H1 (cell line): Measurements from ENCODE around the gene CDR2L. TPM values are rescaled to one million over a fixed set of nuclear protein-coding genes. Genes with fewer than 3 reads are reported as not detected.

ENCODE experiments used
- CTCF ChIA-PET: fragments of 300-600 bp; sonication (Branson Sonifier 250); formaldehyde crosslinking; loops from one replicate; lab custom pipeline; 2021; ENCODE audit not compliant: partially characterized antibody; lab: Charles Lee
- POLR2A ChIA-PET: fragments of 300-600 bp; sonication (Branson Sonifier 250); formaldehyde crosslinking; loops from one replicate; lab custom pipeline; 2021; ENCODE audit warnings: inconsistent platforms; ENCODE audit not compliant: partially characterized antibody; lab: Charles Lee
- DNase-seq, 2 experiments: peaks; one replicate each; pipeline versions ENCODE4 v3.0.0 to v3.0.0-alpha.2; 2010 to 2022; ENCODE audit warnings: low spot score in 2 of 2, low read depth in 1 of 2, mixed read lengths in 1 of 2
- FAIRE-seq: peaks from 2 replicates; lab custom pipeline; 2011; peaks lifted over from hg19 to GRCh38; lab: Jason Lieb, UNC
- H2AFZ ChIP-seq: 2 replicates; pipeline ENCODE4 v1.8.1; 2012; ENCODE audit warnings: low read length, inconsistent platforms
- H2AK5ac ChIP-seq: 2 replicates; pipeline ENCODE4 v1.6.1; 2013; ENCODE audit warnings: low read depth, low read length
- H2BK120ac ChIP-seq: replicated peaks from 2 replicates; pipeline ENCODE3; 2013; ENCODE audit warnings: low read depth, low read length, inconsistent platforms
- H2BK12ac ChIP-seq: 2 replicates; pipeline ENCODE4 v1.6.1; 2013; ENCODE audit warnings: low read depth, low read length
- H2BK15ac ChIP-seq: 2 replicates; pipeline ENCODE4 v1.6.1; 2013; ENCODE audit warnings: low read length
- H2BK20ac ChIP-seq: 2 replicates; pipeline ENCODE4 v1.6.1; 2013; ENCODE audit warnings: low read length
- H2BK5ac ChIP-seq: 2 replicates; pipeline ENCODE4 v1.6.1; 2013; ENCODE audit warnings: low read depth, low read length
- H3K14ac ChIP-seq: 2 replicates; pipeline ENCODE4 v1.6.1; 2013; ENCODE audit warnings: inconsistent platforms; ENCODE audit not compliant: insufficient read length
- H3K18ac ChIP-seq: 2 replicates; pipeline ENCODE4 v1.6.1; 2013; ENCODE audit warnings: low read length; ENCODE audit errors: extremely low read depth
- H3K23ac ChIP-seq: 2 replicates; pipeline ENCODE4 v1.6.1; 2013; ENCODE audit warnings: inconsistent platforms; ENCODE audit not compliant: insufficient read length
- H3K23me2 ChIP-seq: 2 replicates; pipeline ENCODE4 v1.6.1; 2013; ENCODE audit warnings: low read depth, low read length
- H3K27ac ChIP-seq: 2 replicates; pipeline ENCODE4 v1.6.1; 2011; ENCODE audit warnings: low read depth, low read length, inconsistent platforms
- H3K27me3 ChIP-seq, 4 experiments: replicated peaks in 1 of 4; 1 replicate in 1 of 4; 2 replicates in 3 of 4; pipeline versions ENCODE4 v1.6.1 to v1.8.1; 2011 to 2013; ENCODE audit warnings: low read length in 3 of 4, mild to moderate bottlenecking in 3 of 4, inconsistent platforms in 2 of 4, mixed read lengths in 2 of 4, moderate library complexity in 1 of 4; ENCODE audit not compliant: control insufficient read depth in 3 of 4, insufficient read depth in 3 of 4; ENCODE audit errors: extremely low read depth in 1 of 4
- H3K36me3 ChIP-seq, 4 experiments: 2 replicates each; pipeline versions ENCODE4 v1.6.1 to v1.8.1; 2011 to 2013; ENCODE audit warnings: mild to moderate bottlenecking in 4 of 4, low read length in 3 of 4, moderate library complexity in 2 of 4, control low read depth in 1 of 4, inconsistent platforms in 1 of 4; ENCODE audit not compliant: insufficient read depth in 4 of 4, control insufficient read depth in 2 of 4
- H3K4ac ChIP-seq: replicated peaks from 2 replicates; pipeline ENCODE3; 2013; ENCODE audit warnings: low read length, low read depth, mixed read lengths, inconsistent platforms; ENCODE audit not compliant: insufficient read length
- H3K4me1 ChIP-seq, 4 experiments: replicated peaks in 1 of 4; 1 replicate in 1 of 4; 2 replicates in 3 of 4; pipeline versions ENCODE4 v1.6.1 to v1.8.1; 2011 to 2013; ENCODE audit warnings: low read length in 3 of 4, inconsistent platforms in 2 of 4, mixed read lengths in 1 of 4; ENCODE audit not compliant: insufficient read depth in 4 of 4, control insufficient read depth in 3 of 4
- H3K4me2 ChIP-seq, 2 experiments: 2 replicates each; pipeline versions ENCODE4 v1.6.1 to v1.8.1; 2011 to 2013; ENCODE audit warnings: low read depth in 2 of 2, low read length in 2 of 2, control low read depth in 1 of 2, inconsistent platforms in 1 of 2, mild to moderate bottlenecking in 1 of 2; ENCODE audit not compliant: insufficient read depth in 1 of 2
- H3K4me3 ChIP-seq, 4 experiments: fragments of 200-600, 300-600 bp in 1 of 4; sonication (generic), shearing (Covaris generic), sonication (Bioruptor Twin) in 1 of 4; 2 replicates each; pipeline versions ENCODE4 v1.5.1 to v1.8.1; 2011 to 2016; ENCODE audit warnings: low read length in 4 of 4, low read depth in 3 of 4, control low read depth in 2 of 4, inconsistent platforms in 2 of 4, mild to moderate bottlenecking in 2 of 4, mixed read lengths in 1 of 4, moderate library complexity in 1 of 4; ENCODE audit not compliant: insufficient read depth in 2 of 4; ENCODE audit errors: extremely low read depth in 1 of 4
- H3K56ac ChIP-seq: replicated peaks from 2 replicates; pipeline ENCODE3; 2013; ENCODE audit warnings: low read depth, mild to moderate bottlenecking, mixed read lengths, low read length, inconsistent platforms; ENCODE audit not compliant: insufficient read length
- H3K79me1 ChIP-seq: 2 replicates; pipeline ENCODE4 v1.6.1; 2013; ENCODE audit warnings: low read depth, low read length, control low read depth
- H3K79me2 ChIP-seq, 2 experiments: 2 replicates each; pipeline versions ENCODE4 v1.6.1 to v1.8.1; 2012 to 2013; ENCODE audit warnings: low read length in 2 of 2, mild to moderate bottlenecking in 2 of 2, inconsistent platforms in 1 of 2; ENCODE audit not compliant: insufficient read depth in 2 of 2, control insufficient read depth in 1 of 2
- H3K9ac ChIP-seq, 4 experiments: replicated peaks in 1 of 4; 1 replicate in 1 of 4; 2 replicates in 3 of 4; pipeline versions ENCODE4 v1.6.1 to v1.8.1; 2011 to 2013; ENCODE audit warnings: low read depth in 3 of 4, low read length in 3 of 4, control low read depth in 2 of 4, mild to moderate bottlenecking in 2 of 4, moderate library complexity in 2 of 4, inconsistent platforms in 1 of 4; ENCODE audit errors: extremely low read depth in 1 of 4
- H3K9me3 ChIP-seq, 2 experiments: 2 replicates each; pipeline versions ENCODE4 v1.6.1 to v1.8.1; 2012 to 2013; ENCODE audit warnings: mild to moderate bottlenecking in 2 of 2, moderate library complexity in 2 of 2, control low read depth in 1 of 2, inconsistent platforms in 1 of 2, low read depth in 1 of 2, low read length in 1 of 2, mixed read lengths in 1 of 2; ENCODE audit not compliant: insufficient read depth in 2 of 2
- H4K20me1 ChIP-seq, 2 experiments: replicated peaks in 1 of 2; 2 replicates each; pipeline versions ENCODE3 to v1.8.1; 2011 to 2013; ENCODE audit warnings: inconsistent platforms in 2 of 2, low read length in 2 of 2, mild to moderate bottlenecking in 1 of 2; ENCODE audit not compliant: insufficient read depth in 2 of 2, control insufficient read depth in 1 of 2
- H4K5ac ChIP-seq: 2 replicates; pipeline ENCODE4 v1.6.1; 2013; ENCODE audit warnings: low read length, low read depth, mixed read lengths, inconsistent platforms; ENCODE audit not compliant: insufficient read length
- H4K8ac ChIP-seq: 2 replicates; pipeline ENCODE4 v1.8.0; 2013; ENCODE audit warnings: mild to moderate bottlenecking, moderate library complexity, low read length, inconsistent platforms; ENCODE audit not compliant: insufficient read depth; ENCODE audit errors: extremely low read depth
- H4K91ac ChIP-seq: replicated peaks from 2 replicates; pipeline ENCODE3; 2013; ENCODE audit warnings: low read length, mixed read lengths, inconsistent platforms; ENCODE audit not compliant: insufficient read length
- ATF2 ChIP-seq: IDR thresholded peaks from 2 replicates; pipeline ENCODE4 v1.6.1; 2012; ENCODE audit warnings: low read length, inconsistent platforms
- BRCA1 ChIP-seq: IDR thresholded peaks from 2 replicates; pipeline ENCODE4 v1.6.1; 2012; ENCODE audit warnings: low read depth, low read length, improper control_type of control experiment
- CEBPB ChIP-seq: IDR thresholded peaks from 2 replicates; pipeline ENCODE4 v1.6.1; 2012; ENCODE audit warnings: low read depth, low read length
- GABPA ChIP-seq: IDR thresholded peaks from 2 replicates; pipeline ENCODE4 v1.6.1; 2011; ENCODE audit warnings: mild to moderate bottlenecking, low read length, moderate library complexity, borderline replicate concordance; ENCODE audit not compliant: insufficient read depth
- RAD21 ChIP-seq, 2 experiments: IDR thresholded peaks in 1 of 2; conservative IDR thresholded peaks in 1 of 2; 2 replicates each; pipeline ENCODE4 v1.6.1; 2011; ENCODE audit warnings: low read depth in 2 of 2, low read length in 2 of 2, improper control_type of control experiment in 1 of 2, inconsistent platforms in 1 of 2, mild to moderate bottlenecking in 1 of 2, moderate library complexity in 1 of 2
- WGBS, 2 experiments: shearing (Covaris generic) in 1 of 2; methylation state at CpG; one replicate each; pipeline versions ENCODE4 v1.1.6 to v1.1.7; 2013 to 2015; ENCODE audit warnings: low lambda C conversion rate in 2 of 2, mixed read lengths in 2 of 2, inconsistent platforms in 1 of 2, low coverage in 1 of 2, missing lambda C conversion rate in 1 of 2; ENCODE audit not compliant: insufficient replicate concordance in 2 of 2, insufficient coverage in 1 of 2, insufficient read length in 1 of 2; ENCODE audit errors: extremely low coverage in 1 of 2, missing lambda C conversion rate in 1 of 2; 5-methylcytosine and 5-hydroxymethylcytosine counted together
- polyA plus RNA-seq, 7 experiments: library from polyadenylated mRNA; depleted of rRNA in 3 of 7; stranded (reverse) in 5 of 7; unstranded in 2 of 7; fragments of >200 nt in 5 of 7; fragments of 200-250 nt in 2 of 7; gene quantifications; 1 replicate in 5 of 7; 2 replicates in 1 of 7; 4 replicates in 1 of 7; pipeline versions ENCODE4 v1.2.1 to v1.2.3, GENCODE V29; 2011 to 2013; ENCODE audit warnings: missing spikeins in 2 of 7, mixed read lengths in 2 of 7
- total RNA-seq: library from RNA; stranded (reverse); fragmentation: NEBNext Ultra II Directional; extraction: Animal tissue kit (Norgen Biotek cat#: 25700); gene quantifications from 2 replicates; pipeline ENCODE4 v1.2.1, GENCODE V29; 2021

CDR2L gene
- total and polyA plus RNA-seq, 2 of the 8 experiments (the other 6 are each of a cell fraction or from before 2014, with no cell fraction given), result 20.4 to 38.1 TPM

- Histone ChIP-seq H4K8ac (no peak overlapping the region), H3K27me3 (no peaks in the 10 kb centered on the region), H3K36me3 (peaks cover 6 to 32% (median 20%) of the 10 kb centered on the region in 4 experiments; a peak in 6 of 8 replicates), H2AK5ac (no peak overlapping the region), H3K23me2 (no peaks in the 10 kb centered on the region), H2BK20ac (no peak overlapping the region), H2BK12ac (no peak overlapping the region), H2AFZ (no peak overlapping the region), H3K9me3 (no peaks in the 10 kb centered on the region), H3K23ac (no peak overlapping the region), H4K20me1 (peaks cover 0 to 4% of the 10 kb centered on the region in 2 experiments), H3K9ac (no peak overlapping the region), H2BK15ac (no peak overlapping the region), H3K4me3 (no peak overlapping the region), H3K4me2 (no peak overlapping the region), H3K27ac (no peak overlapping the region), H2BK5ac (no peak overlapping the region), H3K14ac (no peak overlapping the region), H3K79me1 (no peaks in the 10 kb centered on the region), H3K18ac (no peak overlapping the region), H4K91ac (no peak overlapping the region), H3K79me2 (no peaks in the 10 kb centered on the region), H3K4me1 (no peaks in the 10 kb centered on the region), H4K5ac (no peak overlapping the region), H2BK120ac (no peak overlapping the region), H3K4ac (no peak overlapping the region), H3K56ac (no peak overlapping the region)
- DNase-seq, result no peak
- 91% methylated on average over 15 of the region's 15 CpGs; no CpG with 5 or more reads in 1 of the 2 experiments for WGBS, 2 experiments
- POLR2A ChIA-PET, result interaction anchor here (0.7 to 4.6 kb wide), 6 partner anchors 10 to 43 kb away, joined by 3 to 27 read pairs (median 8); partner anchors contain the start of genes CDR2L and MRPL58
- no peak for FAIRE-seq
- CTCF ChIA-PET, result interaction anchor here (0.7 to 20.3 kb wide), 7 partner anchors 10 to 112 kb away, joined by 3 to 345 read pairs (median 12); partner anchors contain the start of genes CDR2L and MRPL58
- TF ChIP-seq GABPA (no peak), CEBPB (no peak), ATF2 (no peak), RAD21 (IDR thresholded peaks at IDR 0.05 in 1 of 2, conservative IDR thresholded peaks at IDR 0.05 in 1 of 2; ENCODE audit: low read depth in 2 of 2, low read length in 2 of 2) (no peak), BRCA1 (no peak)
Measured at GRCh38 chr17:75001915-75002843, 14.7 kb downstream of the CDR2L start.
